AG04449 (cell line): ENCODE measurements around the gene EFNA5.

Experiments
- CTCF ChIA-PET: fragments of 350-600 bp; formaldehyde crosslinking; extraction: SDS; loops from one replicate; lab custom pipeline; 2021; ENCODE audit warnings: antibody characterized with exemption; lab: Yijun Ruan, JAX
- POLR2A ChIA-PET: fragments of 400-600, 350-600 bp; formaldehyde crosslinking; extraction: SDS; loops from one replicate; lab custom pipeline; 2020; ENCODE audit warnings: antibody characterized with exemption, inconsistent platforms; lab: Yijun Ruan, JAX
- DNase-seq: peaks from one replicate; pipeline ENCODE4 v3.0.0-alpha.2; 2010; ENCODE audit warnings: low read depth, low spot score
- H3K4me3 ChIP-seq: 2 replicates; pipeline ENCODE4 v1.5.1; 2011; ENCODE audit warnings: low read depth, mild to moderate bottlenecking, control low read depth, low read length
- TF ChIP-seq, protein P1 (sequence below): IDR thresholded peaks from one replicate; pipeline ENCODE4 v1.5.1; 2011; ENCODE audit warnings: mild to moderate bottlenecking, moderate library complexity, low read length, control low read depth, inconsistent platforms; ENCODE audit not compliant: insufficient read depth; ENCODE audit errors: missing control alignments

Gene EFNA5

DNA sequence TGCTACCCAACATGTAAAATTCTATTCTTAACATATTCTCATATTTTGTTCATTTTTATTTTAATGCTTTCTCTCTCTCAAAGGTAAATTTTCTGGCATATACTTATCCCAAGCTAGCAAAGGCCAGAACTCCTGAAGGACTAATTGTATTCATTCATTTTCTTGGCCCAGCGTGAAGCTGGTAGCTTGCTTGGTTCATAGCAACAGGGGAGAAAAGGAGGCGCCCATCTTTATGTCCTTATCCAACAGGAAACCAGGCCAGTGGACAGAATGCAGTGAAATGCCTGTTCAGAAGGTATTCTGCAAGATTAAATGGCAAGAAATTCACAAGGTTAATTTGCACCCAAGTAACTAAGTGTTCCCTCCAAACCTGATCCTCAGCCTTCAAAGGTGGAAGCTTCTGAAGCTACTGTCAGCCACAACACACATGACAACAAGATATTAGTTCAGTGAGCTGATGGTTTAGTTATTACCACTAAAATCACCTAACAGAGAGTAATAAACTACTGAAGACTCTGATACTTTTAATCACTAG, 5.6 kb downstream of the EFNA5 start:
- DNase-seq: no peak
- H3K4me3 ChIP-seq: no peak overlapping the region
- CTCF ChIA-PET: interaction anchor here (0.7 kb wide), 1 partner anchor 9 kb away, joined by 3 read pairs; no protein-coding TSS in a partner anchor
- POLR2A ChIA-PET: no interaction called here
- TF ChIP-seq, protein P1, sequence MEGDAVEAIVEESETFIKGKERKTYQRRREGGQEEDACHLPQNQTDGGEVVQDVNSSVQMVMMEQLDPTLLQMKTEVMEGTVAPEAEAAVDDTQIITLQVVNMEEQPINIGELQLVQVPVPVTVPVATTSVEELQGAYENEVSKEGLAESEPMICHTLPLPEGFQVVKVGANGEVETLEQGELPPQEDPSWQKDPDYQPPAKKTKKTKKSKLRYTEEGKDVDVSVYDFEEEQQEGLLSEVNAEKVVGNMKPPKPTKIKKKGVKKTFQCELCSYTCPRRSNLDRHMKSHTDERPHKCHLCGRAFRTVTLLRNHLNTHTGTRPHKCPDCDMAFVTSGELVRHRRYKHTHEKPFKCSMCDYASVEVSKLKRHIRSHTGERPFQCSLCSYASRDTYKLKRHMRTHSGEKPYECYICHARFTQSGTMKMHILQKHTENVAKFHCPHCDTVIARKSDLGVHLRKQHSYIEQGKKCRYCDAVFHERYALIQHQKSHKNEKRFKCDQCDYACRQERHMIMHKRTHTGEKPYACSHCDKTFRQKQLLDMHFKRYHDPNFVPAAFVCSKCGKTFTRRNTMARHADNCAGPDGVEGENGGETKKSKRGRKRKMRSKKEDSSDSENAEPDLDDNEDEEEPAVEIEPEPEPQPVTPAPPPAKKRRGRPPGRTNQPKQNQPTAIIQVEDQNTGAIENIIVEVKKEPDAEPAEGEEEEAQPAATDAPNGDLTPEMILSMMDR: no peak

DNA sequence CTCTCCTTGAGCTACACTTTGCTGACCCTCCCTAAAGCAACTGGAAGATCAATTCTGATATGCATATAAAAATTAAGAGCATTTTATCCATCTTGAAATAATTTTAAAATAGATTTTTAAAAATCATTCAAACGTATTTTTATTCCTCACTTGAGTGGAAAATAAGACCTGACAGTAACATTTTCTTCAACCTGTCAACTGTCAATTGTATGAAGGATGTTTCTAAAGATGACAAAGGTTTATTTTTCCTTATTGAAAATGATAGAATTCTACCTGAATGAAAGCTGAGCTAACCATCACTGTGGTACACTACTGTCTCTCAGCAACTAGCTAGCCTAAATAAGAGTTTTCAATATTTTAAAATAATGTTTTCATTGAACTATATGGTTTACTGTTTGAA, 7.0 kb downstream of the EFNA5 start:
- TF ChIP-seq, protein P1: no peak
- POLR2A ChIA-PET: no interaction called here
- H3K4me3 ChIP-seq: no peak overlapping the region
- DNase-seq: no peak
- CTCF ChIA-PET: no interaction called here

DNA sequence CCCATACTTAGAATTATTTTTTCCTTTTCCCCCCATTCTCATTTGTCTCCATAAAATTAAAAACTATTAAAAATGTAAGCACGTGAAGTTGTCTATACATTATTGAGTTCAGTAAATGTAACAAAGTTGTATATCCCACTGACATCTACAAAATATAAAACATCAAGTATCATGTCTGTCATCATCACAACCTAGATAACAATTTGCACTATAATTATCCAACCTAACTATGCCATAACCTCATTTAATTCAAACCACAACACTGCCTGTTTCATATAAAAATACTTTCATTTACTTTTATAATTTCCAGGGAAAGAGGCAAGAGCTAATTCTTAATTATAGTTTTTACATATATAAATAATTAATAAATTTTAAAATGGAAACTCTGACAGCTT, 9.1 kb downstream of the EFNA5 start:
- CTCF ChIA-PET: no interaction called here
- TF ChIP-seq, protein P1: no peak
- no peak for DNase-seq
- POLR2A ChIA-PET: no interaction called here
- H3K4me3 ChIP-seq: no peak overlapping the region

DNA sequence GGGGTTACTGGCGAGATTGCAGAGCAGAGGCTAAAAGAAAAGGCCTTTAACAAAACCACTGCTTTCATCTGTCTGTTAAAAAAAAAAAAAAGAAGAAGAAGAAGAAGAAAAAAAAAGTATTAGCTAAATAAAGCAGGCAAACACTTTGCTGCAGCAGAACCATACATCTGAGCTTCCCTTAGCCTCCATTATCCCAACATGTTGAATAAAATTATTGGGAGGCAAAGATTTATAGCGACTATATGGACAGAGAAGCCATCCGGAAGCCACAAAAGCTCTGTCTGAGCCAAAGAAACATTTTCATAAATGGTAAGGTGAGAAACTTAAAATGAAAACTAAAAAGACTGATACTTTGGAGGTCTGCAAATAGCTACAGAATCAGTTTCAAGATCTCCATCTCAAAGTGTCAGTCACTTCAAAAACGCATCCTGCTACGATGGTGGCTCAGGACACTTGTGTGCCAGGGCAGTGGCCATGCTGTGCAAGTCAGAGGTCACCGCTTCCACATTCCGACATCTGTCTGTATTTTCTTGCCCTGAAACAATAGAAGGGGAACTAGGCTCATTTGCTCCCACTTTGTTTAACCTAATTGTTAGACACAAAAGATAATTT, 9.6 kb downstream of the EFNA5 start:
- TF ChIP-seq, protein P1: no peak
- DNase-seq: no peak
- ChIA-PET POLR2A (no interaction called here), CTCF (no interaction called here)
- no peak overlapping the region for H3K4me3 ChIP-seq

DNA sequence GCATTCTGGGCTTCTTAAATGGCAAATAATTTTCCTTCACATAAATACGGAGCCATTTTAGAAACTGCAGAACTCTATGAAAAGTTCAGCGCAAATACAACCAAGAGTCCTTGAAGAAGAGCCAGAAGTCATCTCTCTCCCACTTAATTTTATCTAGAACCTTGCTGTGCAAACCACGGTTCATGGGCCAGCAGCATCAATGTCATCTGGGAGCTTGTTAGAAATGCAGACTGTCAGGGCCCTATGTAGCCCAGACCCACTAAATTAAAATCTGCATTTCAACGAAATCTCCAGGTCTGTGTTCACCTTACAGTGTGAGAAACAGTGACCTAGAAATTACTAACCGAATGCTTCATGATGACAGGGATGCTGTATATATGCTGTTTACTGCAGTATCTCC, 12.2 kb downstream of the EFNA5 start:
- ChIA-PET POLR2A (no interaction called here), CTCF (no interaction called here)
- no peak overlapping the region for H3K4me3 ChIP-seq
- no peak for DNase-seq
- TF ChIP-seq, protein P1: no peak

DNA sequence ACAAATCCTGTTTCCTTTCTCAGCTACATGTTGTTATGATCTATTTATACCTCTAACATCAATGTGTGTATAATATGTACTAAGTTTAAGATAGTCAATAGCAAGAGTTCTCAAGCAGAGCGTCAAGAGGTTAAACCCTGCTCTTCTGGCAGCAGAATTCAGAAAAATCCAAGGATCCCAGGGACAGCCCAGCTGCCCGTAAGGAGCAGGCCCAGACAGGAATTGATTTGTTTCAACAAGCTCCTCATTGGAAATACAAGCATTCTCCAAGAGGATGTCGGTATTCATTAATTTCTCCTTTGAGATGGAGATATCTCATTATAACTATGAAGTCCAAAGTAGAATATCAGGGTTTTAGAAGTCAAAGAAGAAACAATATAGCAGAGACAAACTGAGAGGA, 14.9 kb downstream of the EFNA5 start:
- no peak overlapping the region for H3K4me3 ChIP-seq
- TF ChIP-seq, protein P1: no peak
- DNase-seq: no peak
- POLR2A ChIA-PET: no interaction called here
- CTCF ChIA-PET: interaction anchor here (1.1 kb wide), 1 partner anchor 20 kb away, joined by 4 read pairs; no protein-coding TSS in a partner anchor
